ENCODE measurements around the gene GALP.

DNA sequence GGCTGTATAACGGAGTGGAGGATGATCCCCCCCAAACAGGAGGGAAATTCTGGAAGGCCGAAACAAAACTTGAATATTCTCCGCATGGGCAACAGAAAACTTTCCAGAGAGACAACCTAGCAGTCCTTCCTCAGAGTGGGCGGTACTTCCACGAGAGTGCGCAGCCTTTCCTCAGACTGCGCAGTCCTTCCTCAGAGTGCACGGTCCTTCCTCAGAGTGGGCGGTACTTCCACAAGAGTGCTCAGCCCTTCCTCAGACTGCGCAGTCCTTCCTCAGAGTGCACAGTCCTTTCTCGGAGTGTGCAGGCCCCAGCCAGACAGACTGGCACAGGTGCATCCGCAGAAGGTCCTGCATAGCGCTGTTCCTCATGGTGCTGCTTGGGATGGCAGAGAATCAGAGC lies 12.7 kb upstream of the GALP start:
- TF ChIP-seq, protein P1, sequence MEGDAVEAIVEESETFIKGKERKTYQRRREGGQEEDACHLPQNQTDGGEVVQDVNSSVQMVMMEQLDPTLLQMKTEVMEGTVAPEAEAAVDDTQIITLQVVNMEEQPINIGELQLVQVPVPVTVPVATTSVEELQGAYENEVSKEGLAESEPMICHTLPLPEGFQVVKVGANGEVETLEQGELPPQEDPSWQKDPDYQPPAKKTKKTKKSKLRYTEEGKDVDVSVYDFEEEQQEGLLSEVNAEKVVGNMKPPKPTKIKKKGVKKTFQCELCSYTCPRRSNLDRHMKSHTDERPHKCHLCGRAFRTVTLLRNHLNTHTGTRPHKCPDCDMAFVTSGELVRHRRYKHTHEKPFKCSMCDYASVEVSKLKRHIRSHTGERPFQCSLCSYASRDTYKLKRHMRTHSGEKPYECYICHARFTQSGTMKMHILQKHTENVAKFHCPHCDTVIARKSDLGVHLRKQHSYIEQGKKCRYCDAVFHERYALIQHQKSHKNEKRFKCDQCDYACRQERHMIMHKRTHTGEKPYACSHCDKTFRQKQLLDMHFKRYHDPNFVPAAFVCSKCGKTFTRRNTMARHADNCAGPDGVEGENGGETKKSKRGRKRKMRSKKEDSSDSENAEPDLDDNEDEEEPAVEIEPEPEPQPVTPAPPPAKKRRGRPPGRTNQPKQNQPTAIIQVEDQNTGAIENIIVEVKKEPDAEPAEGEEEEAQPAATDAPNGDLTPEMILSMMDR (IDR thresholded peaks at IDR 0.05), result no peak
- TF ChIP-seq EZH2 (IDR thresholded peaks at IDR 0.05; ENCODE audit: borderline replicate concordance, insufficient read depth, low read depth, low read length, poor library complexity, severe bottlenecking), result no peak
